ENCODE data around the gene PWWP2B.

Gene PWWP2B

GRCh38 chr10:132420981-132421846, 24.2 kb downstream of the PWWP2B start:
- POLR2A ChIA-PET: interaction anchor here (1.0 kb wide), 1 partner anchor 26 kb away, joined by 3 read pairs; no protein-coding TSS in a partner anchor
- CTCF ChIA-PET: interaction anchor here (1.1 to 2.0 kb wide), 2 partner anchors 10 to 22 kb away, joined by 3 to 9 read pairs; no protein-coding TSS in a partner anchor

DNA sequence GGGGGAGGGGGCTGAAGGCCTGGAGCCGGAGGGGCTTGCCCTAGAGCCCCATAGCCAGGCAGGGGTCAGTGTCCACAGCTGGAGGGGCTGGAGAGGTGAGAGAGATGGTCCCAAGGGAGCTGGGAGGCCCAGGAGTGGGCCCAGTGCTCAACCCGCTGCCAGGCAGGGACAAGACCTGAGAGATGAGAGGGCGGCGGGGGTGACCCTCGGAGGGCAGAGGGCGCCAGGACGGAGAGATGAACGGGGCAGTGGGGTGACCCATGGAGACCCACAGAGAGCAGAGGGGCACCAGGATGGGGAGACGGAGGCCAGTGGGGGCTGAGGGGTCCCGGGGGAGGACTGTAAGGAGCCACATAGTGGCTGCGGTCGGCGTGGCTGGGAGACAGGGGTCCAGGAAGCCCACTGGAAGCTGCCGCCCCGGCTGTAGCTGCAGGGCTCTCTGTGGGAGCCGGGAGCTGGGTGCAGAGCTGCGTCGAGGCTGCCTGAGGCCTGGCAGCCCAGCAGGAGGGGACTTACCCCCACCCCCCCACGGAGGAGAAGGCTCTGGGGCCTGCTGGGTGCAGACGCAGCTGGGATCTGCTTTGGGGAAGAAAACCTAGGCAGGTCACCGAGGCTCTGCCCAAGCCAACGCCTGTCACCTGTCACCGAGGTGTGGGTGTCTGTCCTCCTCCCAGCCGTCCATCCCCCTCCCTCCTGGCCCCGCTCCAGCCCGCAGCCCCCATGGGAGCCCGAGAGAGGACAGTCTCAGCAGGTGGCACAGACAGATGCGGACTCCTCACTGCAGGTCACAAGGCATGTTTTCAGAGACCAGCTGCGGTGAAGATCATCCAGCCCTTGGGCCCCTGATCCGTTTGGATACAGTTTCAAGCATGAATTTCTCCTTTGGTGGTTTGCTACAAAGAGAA, 25.1 kb downstream of the PWWP2B start:
- TF ChIP-seq, protein P1, sequence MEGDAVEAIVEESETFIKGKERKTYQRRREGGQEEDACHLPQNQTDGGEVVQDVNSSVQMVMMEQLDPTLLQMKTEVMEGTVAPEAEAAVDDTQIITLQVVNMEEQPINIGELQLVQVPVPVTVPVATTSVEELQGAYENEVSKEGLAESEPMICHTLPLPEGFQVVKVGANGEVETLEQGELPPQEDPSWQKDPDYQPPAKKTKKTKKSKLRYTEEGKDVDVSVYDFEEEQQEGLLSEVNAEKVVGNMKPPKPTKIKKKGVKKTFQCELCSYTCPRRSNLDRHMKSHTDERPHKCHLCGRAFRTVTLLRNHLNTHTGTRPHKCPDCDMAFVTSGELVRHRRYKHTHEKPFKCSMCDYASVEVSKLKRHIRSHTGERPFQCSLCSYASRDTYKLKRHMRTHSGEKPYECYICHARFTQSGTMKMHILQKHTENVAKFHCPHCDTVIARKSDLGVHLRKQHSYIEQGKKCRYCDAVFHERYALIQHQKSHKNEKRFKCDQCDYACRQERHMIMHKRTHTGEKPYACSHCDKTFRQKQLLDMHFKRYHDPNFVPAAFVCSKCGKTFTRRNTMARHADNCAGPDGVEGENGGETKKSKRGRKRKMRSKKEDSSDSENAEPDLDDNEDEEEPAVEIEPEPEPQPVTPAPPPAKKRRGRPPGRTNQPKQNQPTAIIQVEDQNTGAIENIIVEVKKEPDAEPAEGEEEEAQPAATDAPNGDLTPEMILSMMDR (IDR thresholded peaks at IDR 0.05; ENCODE audit: insufficient read depth, low read length, missing control alignments): no peak
- ChIA-PET POLR2A (interaction anchor here (1.0 kb wide), 1 partner anchor 25 kb away, joined by 3 read pairs; no protein-coding TSS in a partner anchor), CTCF (interaction anchor here (1.0 to 2.0 kb wide), 4 partner anchors 9 to 21 kb away, joined by 3 to 9 read pairs (median 4); no protein-coding TSS in a partner anchor)
- no peak for DNase-seq (ENCODE audit: low read depth, low spot score)
- H3K4me3 ChIP-seq (ENCODE audit: low read depth, low read length): no peak overlapping the region

More at GRCh38 chr10:132420981-132421846, 24.2 kb downstream of the PWWP2B start:
- DNase-seq (ENCODE audit: low read depth, low spot score): no peak
- no peak overlapping the region for H3K4me3 ChIP-seq (ENCODE audit: low read depth, low read length)
- TF ChIP-seq, protein P1 (IDR thresholded peaks at IDR 0.05; ENCODE audit: insufficient read depth, low read length, missing control alignments): no peak

GRCh38 chr10:132422903-132423825, 26.2 kb downstream of the PWWP2B start:
- no peak for DNase-seq (ENCODE audit: low read depth, low spot score)
- CTCF ChIA-PET: interaction anchor here (1.0 to 1.5 kb wide), 4 partner anchors 8 to 20 kb away, joined by 3 to 4 read pairs (median 3); no protein-coding TSS in a partner anchor
- H3K4me3 ChIP-seq (ENCODE audit: low read depth, low read length): no peak overlapping the region
- POLR2A ChIA-PET: no interaction called here
- TF ChIP-seq, protein P1 (IDR thresholded peaks at IDR 0.05; ENCODE audit: insufficient read depth, low read length, missing control alignments): no peak

- POLR2A ChIA-PET: no interaction called here
- CTCF ChIA-PET: interaction anchor here (1.3 kb wide), 1 partner anchor 13 kb away, joined by 3 read pairs; no protein-coding TSS in a partner anchor
- TF ChIP-seq, protein P1 (IDR thresholded peaks at IDR 0.05; ENCODE audit: insufficient read depth, low read length, missing control alignments): no peak
- H3K4me3 ChIP-seq (ENCODE audit: low read depth, low read length): no peak overlapping the region
- DNase-seq (ENCODE audit: low read depth, low spot score): no peak
Observed at GRCh38 chr10:132423966-132424861, 27.2 kb downstream of the PWWP2B start.

Data from AG04449 (cell line).